Measurements from ENCODE around the gene OR2A5. TPM values are rescaled to one million over a fixed set of nuclear protein-coding genes. Genes with fewer than 3 reads are reported as not detected.

OR2A5 gene
- total and polyA plus RNA-seq, 2 of the 4 experiments (the other 2 are of a cell fraction), result not detected

DNA sequence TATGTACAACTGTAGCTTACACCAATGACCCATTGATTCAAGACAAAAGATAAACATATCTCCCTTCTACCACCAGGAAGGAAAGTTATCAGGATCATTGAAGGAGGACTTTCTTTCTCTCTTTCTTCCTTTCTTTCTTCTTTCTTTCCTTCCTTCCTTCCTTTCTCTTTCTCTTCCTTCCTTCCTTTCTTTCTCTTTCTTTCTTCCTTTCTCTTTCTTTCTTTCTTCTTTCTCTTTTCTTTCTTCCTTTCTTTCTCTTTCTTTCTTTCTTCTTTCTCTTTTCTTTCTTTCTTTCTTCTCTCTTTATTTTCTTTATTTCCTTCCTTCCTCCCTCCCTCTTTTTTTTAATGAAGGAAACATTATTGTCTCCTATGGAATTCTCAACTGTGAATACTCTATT lies 50.0 kb downstream of the OR2A5 start:
- H2AK9ac ChIP-seq (replicated peaks; ENCODE audit: low read depth, low read length, poor library complexity), result no peak overlapping the region
- H2BK120ac ChIP-seq (ENCODE audit: low read depth, low read length), result no peak overlapping the region
- H3K18ac ChIP-seq (ENCODE audit: low read depth, low read length), result no peak overlapping the region
- no peak overlapping the region for H3K14ac ChIP-seq (replicated peaks; ENCODE audit: low read depth, low read length)
- H2BK15ac ChIP-seq (ENCODE audit: low read depth, low read length), result no peak overlapping the region
- ChIA-PET POLR2A (ENCODE audit: unreplicated experiment) (no interaction called here), CTCF (no interaction called here)
- DNase-seq, result no peak
- no peak overlapping the region for H3K4ac ChIP-seq (ENCODE audit: low read depth, low read length)
- no peak overlapping the region for H3K27ac ChIP-seq (ENCODE audit: insufficient read depth, low read length)
- H3K9ac ChIP-seq (ENCODE audit: low read depth, low read length), result no peak overlapping the region
- no peaks in the 10 kb centered on the region for H3K36me3 ChIP-seq (ENCODE audit: control insufficient read depth, insufficient read depth, low read length)
- dilution Hi-C loops (cut with HindIII; ENCODE audit: low sequenced_read_pairs, unreplicated experiment) (no loop called here), intact Hi-C loops (cut with micrococcal nuclease) (no loop called here), in situ Hi-C loops (cut with MboI; ENCODE audit: low sequenced_read_pairs) (no loop called here)
- TF ChIP-seq MAZ (IDR thresholded peaks at IDR 0.05; ENCODE audit: borderline replicate concordance, low read depth, low read length) (no peak), SMC3 (IDR thresholded peaks at IDR 0.05; ENCODE audit: low read depth, low read length) (no peak), CHD1 (IDR thresholded peaks at IDR 0.05; ENCODE audit: low read depth, low read length) (no peak), MXI1 (IDR thresholded peaks at IDR 0.05; ENCODE audit: borderline replicate concordance, low read depth, low read length) (no peak)
- TF ChIP-seq, protein P1, sequence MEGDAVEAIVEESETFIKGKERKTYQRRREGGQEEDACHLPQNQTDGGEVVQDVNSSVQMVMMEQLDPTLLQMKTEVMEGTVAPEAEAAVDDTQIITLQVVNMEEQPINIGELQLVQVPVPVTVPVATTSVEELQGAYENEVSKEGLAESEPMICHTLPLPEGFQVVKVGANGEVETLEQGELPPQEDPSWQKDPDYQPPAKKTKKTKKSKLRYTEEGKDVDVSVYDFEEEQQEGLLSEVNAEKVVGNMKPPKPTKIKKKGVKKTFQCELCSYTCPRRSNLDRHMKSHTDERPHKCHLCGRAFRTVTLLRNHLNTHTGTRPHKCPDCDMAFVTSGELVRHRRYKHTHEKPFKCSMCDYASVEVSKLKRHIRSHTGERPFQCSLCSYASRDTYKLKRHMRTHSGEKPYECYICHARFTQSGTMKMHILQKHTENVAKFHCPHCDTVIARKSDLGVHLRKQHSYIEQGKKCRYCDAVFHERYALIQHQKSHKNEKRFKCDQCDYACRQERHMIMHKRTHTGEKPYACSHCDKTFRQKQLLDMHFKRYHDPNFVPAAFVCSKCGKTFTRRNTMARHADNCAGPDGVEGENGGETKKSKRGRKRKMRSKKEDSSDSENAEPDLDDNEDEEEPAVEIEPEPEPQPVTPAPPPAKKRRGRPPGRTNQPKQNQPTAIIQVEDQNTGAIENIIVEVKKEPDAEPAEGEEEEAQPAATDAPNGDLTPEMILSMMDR (conservative IDR thresholded peaks at IDR 0.05; ENCODE audit: low read depth, low read length), result no peak
- no peak overlapping the region for H4K8ac ChIP-seq (ENCODE audit: low read depth in 2 of 2, low read length in 2 of 2)
- H3K9me1 ChIP-seq (ENCODE audit: insufficient read depth, low read length), result no peaks in the 10 kb centered on the region
- H3K4me2 ChIP-seq (ENCODE audit: low read depth, low read length), result no peak overlapping the region
- no TSS peak for BruUV-seq (replicated peaks)
- H2BK5ac ChIP-seq (ENCODE audit: low read depth, low read length, poor library complexity, severe bottlenecking), result no peak overlapping the region
- no peaks in the 10 kb centered on the region for H3K4me1 ChIP-seq (ENCODE audit: control insufficient read depth, insufficient read depth, low read length)
- H3K4me3 ChIP-seq (ENCODE audit: insufficient read depth, low read depth, low read length), result no peak overlapping the region
- H2AK5ac ChIP-seq (ENCODE audit: low read depth, low read length), result no peak overlapping the region
- H2BK20ac ChIP-seq (ENCODE audit: low read depth, low read length), result no peak overlapping the region
- H2AFZ ChIP-seq (replicated peaks; ENCODE audit: low read length, poor library complexity), result no peak overlapping the region
- H4K91ac ChIP-seq (ENCODE audit: insufficient read depth, low read depth, low read length), result no peak overlapping the region
- H3K23ac ChIP-seq (ENCODE audit: low read depth, low read length), result no peak overlapping the region
- no peak overlapping the region for H4K5ac ChIP-seq (ENCODE audit: low read depth, low read length)
- H3K9me3 ChIP-seq (ENCODE audit: control insufficient read depth, insufficient read depth, low read length), result no peaks in the 10 kb centered on the region
- H4K20me1 ChIP-seq (ENCODE audit: insufficient read depth, low read length), result no peaks in the 10 kb centered on the region
- no peaks in the 10 kb centered on the region for H3K27me3 ChIP-seq (ENCODE audit: control insufficient read depth, insufficient read depth, low read length)
- no peak for ATAC-seq (ENCODE audit: low read depth)
- no peaks in the 10 kb centered on the region for H3K79me1 ChIP-seq (ENCODE audit: low read depth in 1 of 2, low read length in 2 of 2)
- H3K56ac ChIP-seq (ENCODE audit: extremely low read depth, insufficient read depth, low read length), result no peak overlapping the region

Measured in IMR-90 (cell line).